ENCODE measurements around the gene EPS8L2.

Gene EPS8L2

DNA sequence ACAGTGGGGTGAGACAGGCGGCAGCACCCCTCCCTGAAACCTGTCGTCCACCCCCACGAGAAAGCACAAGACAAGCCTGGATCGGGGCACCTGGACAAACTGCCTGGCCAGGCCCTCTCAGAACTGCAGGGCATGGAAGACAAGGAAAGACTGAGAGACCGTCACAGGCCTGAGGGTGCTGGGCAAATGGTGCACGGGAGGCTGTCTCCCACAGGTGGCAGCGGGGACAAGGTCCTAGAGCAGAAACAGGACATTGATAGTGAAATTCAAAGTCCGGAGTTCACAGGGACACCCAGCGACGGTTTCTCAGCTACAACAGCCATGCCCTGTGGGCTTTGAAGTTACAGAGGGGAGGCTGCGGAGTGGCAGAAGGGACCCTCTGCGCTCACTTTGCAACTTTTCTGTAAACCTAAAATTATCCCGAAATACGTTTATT lies 48.3 kb upstream of the EPS8L2 start:
- Histone ChIP-seq H3F3A (ENCODE audit: low read depth) (no peaks in the 10 kb centered on the region), H3K79me2 (ENCODE audit: insufficient read depth, low read length) (no peaks in the 10 kb centered on the region), H3K36me3 (ENCODE audit: insufficient read depth, low read length) (peaks cover 41% of the 10 kb centered on the region; the same call in 1 of the 2 replicates)

GRCh38 chr11:659532-660085 lies 46.4 kb upstream of the EPS8L2 start:
- no peaks in the 10 kb centered on the region for H4K20me1 ChIP-seq (ENCODE audit: insufficient read depth, low read length, poor library complexity, severe bottlenecking)
- no peak overlapping the region for H3K9ac ChIP-seq (ENCODE audit: low read depth, low read length, poor library complexity, severe bottlenecking)

More for the DNA sequence above, 48.3 kb upstream of the EPS8L2 start:
- Histone ChIP-seq H3K9me2 (replicated peaks; ENCODE audit: low read depth, low read length) (no peaks in the 10 kb centered on the region), H3K4me1 (ENCODE audit: insufficient read depth, low read length, poor library complexity, severe bottlenecking) (no peaks in the 10 kb centered on the region), H4K20me1 (ENCODE audit: insufficient read depth, low read length, poor library complexity, severe bottlenecking) (no peaks in the 10 kb centered on the region), H3K4me3 (ENCODE audit: low read length, poor library complexity, severe bottlenecking) (no peak overlapping the region), H3K4me2 (ENCODE audit: low read depth, low read length, poor library complexity, severe bottlenecking) (no peak overlapping the region), H3K9me3 (ENCODE audit: insufficient read depth, low read depth, low read length) (no peaks in the 10 kb centered on the region), H2AFZ (ENCODE audit: low read length) (no peak overlapping the region), H3K9ac (ENCODE audit: low read depth, low read length, poor library complexity, severe bottlenecking) (no peak overlapping the region), H3K27me3 (ENCODE audit: insufficient read depth, low read length, poor library complexity, severe bottlenecking) (no peaks in the 10 kb centered on the region)
- TF ChIP-seq, protein P1, sequence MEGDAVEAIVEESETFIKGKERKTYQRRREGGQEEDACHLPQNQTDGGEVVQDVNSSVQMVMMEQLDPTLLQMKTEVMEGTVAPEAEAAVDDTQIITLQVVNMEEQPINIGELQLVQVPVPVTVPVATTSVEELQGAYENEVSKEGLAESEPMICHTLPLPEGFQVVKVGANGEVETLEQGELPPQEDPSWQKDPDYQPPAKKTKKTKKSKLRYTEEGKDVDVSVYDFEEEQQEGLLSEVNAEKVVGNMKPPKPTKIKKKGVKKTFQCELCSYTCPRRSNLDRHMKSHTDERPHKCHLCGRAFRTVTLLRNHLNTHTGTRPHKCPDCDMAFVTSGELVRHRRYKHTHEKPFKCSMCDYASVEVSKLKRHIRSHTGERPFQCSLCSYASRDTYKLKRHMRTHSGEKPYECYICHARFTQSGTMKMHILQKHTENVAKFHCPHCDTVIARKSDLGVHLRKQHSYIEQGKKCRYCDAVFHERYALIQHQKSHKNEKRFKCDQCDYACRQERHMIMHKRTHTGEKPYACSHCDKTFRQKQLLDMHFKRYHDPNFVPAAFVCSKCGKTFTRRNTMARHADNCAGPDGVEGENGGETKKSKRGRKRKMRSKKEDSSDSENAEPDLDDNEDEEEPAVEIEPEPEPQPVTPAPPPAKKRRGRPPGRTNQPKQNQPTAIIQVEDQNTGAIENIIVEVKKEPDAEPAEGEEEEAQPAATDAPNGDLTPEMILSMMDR (conservative IDR thresholded peaks at IDR 0.05; ENCODE audit: low read length): no peak
- TF ChIP-seq EZH2phosphoT487 (IDR thresholded peaks at IDR 0.05; ENCODE audit: borderline replicate concordance): no peak

DNA sequence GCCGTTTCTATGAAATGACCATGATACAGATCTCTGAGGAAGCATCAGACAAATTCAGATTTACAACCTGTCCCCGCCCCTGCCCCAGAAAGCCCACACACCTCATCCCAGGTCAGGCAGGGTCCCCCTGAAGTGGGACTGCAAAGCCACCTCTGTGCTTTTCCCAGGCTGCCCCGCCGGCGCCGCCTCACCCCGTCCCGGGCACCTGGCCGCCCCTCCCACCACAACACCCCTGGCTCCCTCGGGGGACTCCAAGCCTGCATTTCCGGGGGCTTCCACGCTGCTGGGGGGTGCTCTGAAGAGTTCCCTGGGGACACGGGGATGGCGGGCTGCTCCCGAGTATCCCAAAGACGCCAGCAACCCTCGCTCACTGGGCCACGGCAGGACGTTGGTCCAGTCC lies 45.8 kb upstream of the EPS8L2 start:
- H3K36me3 ChIP-seq (ENCODE audit: insufficient read depth, low read length): peaks cover 42% of the 10 kb centered on the region; the same call in 1 of the 2 replicates
- no peak overlapping the region for H2AFZ ChIP-seq (ENCODE audit: low read length)
- TF ChIP-seq, protein P1 (conservative IDR thresholded peaks at IDR 0.05; ENCODE audit: low read length): no peak
- TF ChIP-seq EZH2phosphoT487 (IDR thresholded peaks at IDR 0.05; ENCODE audit: borderline replicate concordance): no peak
- no peak overlapping the region for H3K9ac ChIP-seq (ENCODE audit: low read depth, low read length, poor library complexity, severe bottlenecking)
- H4K20me1 ChIP-seq (ENCODE audit: insufficient read depth, low read length, poor library complexity, severe bottlenecking): no peaks in the 10 kb centered on the region
- H3K4me2 ChIP-seq (ENCODE audit: low read depth, low read length, poor library complexity, severe bottlenecking): no peak overlapping the region
- H3K9me2 ChIP-seq (replicated peaks; ENCODE audit: low read depth, low read length): no peaks in the 10 kb centered on the region
- H3K4me3 ChIP-seq (ENCODE audit: low read length, poor library complexity, severe bottlenecking): no peak overlapping the region
- no peaks in the 10 kb centered on the region for H3K27me3 ChIP-seq (ENCODE audit: insufficient read depth, low read length, poor library complexity, severe bottlenecking)
- no peaks in the 10 kb centered on the region for H3K9me3 ChIP-seq (ENCODE audit: insufficient read depth, low read depth, low read length)
- H3F3A ChIP-seq (ENCODE audit: low read depth): no peaks in the 10 kb centered on the region
- no peaks in the 10 kb centered on the region for H3K79me2 ChIP-seq (ENCODE audit: insufficient read depth, low read length)
- H3K4me1 ChIP-seq (ENCODE audit: insufficient read depth, low read length, poor library complexity, severe bottlenecking): no peaks in the 10 kb centered on the region

More at GRCh38 chr11:659532-660085, 46.4 kb upstream of the EPS8L2 start:
- Histone ChIP-seq H3K9me2 (replicated peaks; ENCODE audit: low read depth, low read length) (no peaks in the 10 kb centered on the region), H3K9me3 (ENCODE audit: insufficient read depth, low read depth, low read length) (no peaks in the 10 kb centered on the region), H3K4me2 (ENCODE audit: low read depth, low read length, poor library complexity, severe bottlenecking) (no peak overlapping the region), H3K4me3 (ENCODE audit: low read length, poor library complexity, severe bottlenecking) (no peak overlapping the region), H3K36me3 (ENCODE audit: insufficient read depth, low read length) (peaks cover 42% of the 10 kb centered on the region; the same call in 1 of the 2 replicates), H3K27me3 (ENCODE audit: insufficient read depth, low read length, poor library complexity, severe bottlenecking) (no peaks in the 10 kb centered on the region), H3F3A (ENCODE audit: low read depth) (no peaks in the 10 kb centered on the region), H3K79me2 (ENCODE audit: insufficient read depth, low read length) (no peaks in the 10 kb centered on the region), H2AFZ (ENCODE audit: low read length) (no peak overlapping the region), H3K4me1 (ENCODE audit: insufficient read depth, low read length, poor library complexity, severe bottlenecking) (no peaks in the 10 kb centered on the region)
- TF ChIP-seq, protein P1 (conservative IDR thresholded peaks at IDR 0.05; ENCODE audit: low read length): no peak
- no peak for TF ChIP-seq EZH2phosphoT487 (IDR thresholded peaks at IDR 0.05; ENCODE audit: borderline replicate concordance)
